ENCODE measurements around the gene LRRC49.

LRRC49 gene

DNA sequence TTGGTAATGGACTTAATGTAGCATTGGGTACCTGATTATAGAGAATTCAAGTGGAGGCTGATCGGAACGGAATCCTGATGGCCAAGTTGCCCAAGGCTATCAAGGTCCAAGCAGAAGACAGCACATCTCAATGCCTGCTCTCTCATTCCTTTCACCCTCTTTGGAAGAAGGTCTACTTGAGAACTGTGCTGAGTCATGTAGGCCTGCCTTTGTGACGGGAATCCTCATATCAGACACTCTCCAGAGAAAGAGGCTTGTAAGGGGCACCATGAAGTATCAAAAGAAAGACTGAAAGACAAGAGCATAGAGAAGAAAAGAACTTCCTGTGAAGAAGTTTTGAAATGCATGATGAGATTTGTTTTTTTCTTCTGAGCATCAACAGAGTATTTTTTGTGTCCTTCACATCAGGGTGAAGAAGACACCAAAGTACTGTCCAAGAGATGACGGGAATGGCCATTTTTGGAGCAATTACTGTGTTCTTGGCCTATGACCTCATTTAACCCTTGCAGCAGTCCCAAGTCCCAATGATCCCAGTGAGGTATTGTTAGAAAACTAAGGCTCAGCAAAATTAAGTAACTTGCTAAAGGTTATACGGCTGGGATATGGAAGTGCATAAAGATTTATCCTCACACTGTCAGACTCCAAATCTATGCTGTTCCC is 25.5 kb upstream of the LRRC49 start:
- Histone ChIP-seq H3K27ac (ENCODE audit: low read depth, low read length) (no peak overlapping the region), H3K79me2 (ENCODE audit: control insufficient read depth, low read length) (no peaks in the 10 kb centered on the region), H3F3A (ENCODE audit: control insufficient read depth, insufficient read depth) (no peaks in the 10 kb centered on the region), H4K20me1 (ENCODE audit: control insufficient read depth, insufficient read depth, low read depth, low read length) (no peaks in the 10 kb centered on the region), H3K9me2 (replicated peaks; ENCODE audit: control insufficient read depth, low read length) (no peaks in the 10 kb centered on the region), H3K4me1 (ENCODE audit: control insufficient read depth, low read length) (no peaks in the 10 kb centered on the region), H3K4me3 (ENCODE audit: low read length) (no peak overlapping the region), H3K4me2 (ENCODE audit: low read length) (no peak overlapping the region), H3K36me3 (ENCODE audit: control insufficient read depth, low read length) (no peaks in the 10 kb centered on the region), H3K9me3 (ENCODE audit: control insufficient read depth, insufficient read depth, low read length) (no peaks in the 10 kb centered on the region), H3K27me3 (ENCODE audit: control insufficient read depth, low read length) (no peaks in the 10 kb centered on the region)
- TF ChIP-seq, protein P1, sequence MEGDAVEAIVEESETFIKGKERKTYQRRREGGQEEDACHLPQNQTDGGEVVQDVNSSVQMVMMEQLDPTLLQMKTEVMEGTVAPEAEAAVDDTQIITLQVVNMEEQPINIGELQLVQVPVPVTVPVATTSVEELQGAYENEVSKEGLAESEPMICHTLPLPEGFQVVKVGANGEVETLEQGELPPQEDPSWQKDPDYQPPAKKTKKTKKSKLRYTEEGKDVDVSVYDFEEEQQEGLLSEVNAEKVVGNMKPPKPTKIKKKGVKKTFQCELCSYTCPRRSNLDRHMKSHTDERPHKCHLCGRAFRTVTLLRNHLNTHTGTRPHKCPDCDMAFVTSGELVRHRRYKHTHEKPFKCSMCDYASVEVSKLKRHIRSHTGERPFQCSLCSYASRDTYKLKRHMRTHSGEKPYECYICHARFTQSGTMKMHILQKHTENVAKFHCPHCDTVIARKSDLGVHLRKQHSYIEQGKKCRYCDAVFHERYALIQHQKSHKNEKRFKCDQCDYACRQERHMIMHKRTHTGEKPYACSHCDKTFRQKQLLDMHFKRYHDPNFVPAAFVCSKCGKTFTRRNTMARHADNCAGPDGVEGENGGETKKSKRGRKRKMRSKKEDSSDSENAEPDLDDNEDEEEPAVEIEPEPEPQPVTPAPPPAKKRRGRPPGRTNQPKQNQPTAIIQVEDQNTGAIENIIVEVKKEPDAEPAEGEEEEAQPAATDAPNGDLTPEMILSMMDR (IDR thresholded peaks at IDR 0.05; ENCODE audit: low read depth, low read length, poor library complexity, severe bottlenecking), result no peak
- no peak for TF ChIP-seq EZH2phosphoT487 (IDR thresholded peaks at IDR 0.05; ENCODE audit: borderline replicate concordance, low read length)

GRCh38 chr15:70867911-70868467 is 24.6 kb upstream of the LRRC49 start:
- Histone ChIP-seq H3K79me2 (ENCODE audit: control insufficient read depth, low read length) (no peaks in the 10 kb centered on the region), H3K9me2 (replicated peaks; ENCODE audit: control insufficient read depth, low read length) (no peaks in the 10 kb centered on the region), H3F3A (ENCODE audit: control insufficient read depth, insufficient read depth) (no peaks in the 10 kb centered on the region), H3K4me3 (ENCODE audit: low read length) (no peak overlapping the region), H3K9me3 (ENCODE audit: control insufficient read depth, insufficient read depth, low read length) (no peaks in the 10 kb centered on the region), H4K20me1 (ENCODE audit: control insufficient read depth, insufficient read depth, low read depth, low read length) (no peaks in the 10 kb centered on the region), H3K4me2 (ENCODE audit: low read length) (no peak overlapping the region), H3K4me1 (ENCODE audit: control insufficient read depth, low read length) (no peaks in the 10 kb centered on the region), H3K36me3 (ENCODE audit: control insufficient read depth, low read length) (no peaks in the 10 kb centered on the region), H3K27ac (ENCODE audit: low read depth, low read length) (no peak overlapping the region), H3K27me3 (ENCODE audit: control insufficient read depth, low read length) (no peaks in the 10 kb centered on the region)
- no peak for TF ChIP-seq EZH2phosphoT487 (IDR thresholded peaks at IDR 0.05; ENCODE audit: borderline replicate concordance, low read length)
- TF ChIP-seq, protein P1 (IDR thresholded peaks at IDR 0.05; ENCODE audit: low read depth, low read length, poor library complexity, severe bottlenecking), result no peak

GRCh38 chr15:70869346-70869745 is 23.3 kb upstream of the LRRC49 start:
- H3K9me2 ChIP-seq (replicated peaks; ENCODE audit: control insufficient read depth, low read length), result no peaks in the 10 kb centered on the region
- H3K9me3 ChIP-seq (ENCODE audit: control insufficient read depth, insufficient read depth, low read length), result no peaks in the 10 kb centered on the region; the same call in 1 of the 2 replicates
- H3F3A ChIP-seq (ENCODE audit: control insufficient read depth, insufficient read depth), result no peaks in the 10 kb centered on the region
- no peaks in the 10 kb centered on the region for H3K79me2 ChIP-seq (ENCODE audit: control insufficient read depth, low read length)
- no peaks in the 10 kb centered on the region for H3K27me3 ChIP-seq (ENCODE audit: control insufficient read depth, low read length)
- H3K4me3 ChIP-seq (ENCODE audit: low read length), result no peak overlapping the region
- TF ChIP-seq, protein P1 (IDR thresholded peaks at IDR 0.05; ENCODE audit: low read depth, low read length, poor library complexity, severe bottlenecking), result no peak
- no peak for TF ChIP-seq EZH2phosphoT487 (IDR thresholded peaks at IDR 0.05; ENCODE audit: borderline replicate concordance, low read length)
- no peaks in the 10 kb centered on the region for H3K4me1 ChIP-seq (ENCODE audit: control insufficient read depth, low read length)
- no peak overlapping the region for H3K4me2 ChIP-seq (ENCODE audit: low read length)
- no peaks in the 10 kb centered on the region for H4K20me1 ChIP-seq (ENCODE audit: control insufficient read depth, insufficient read depth, low read depth, low read length)
- no peaks in the 10 kb centered on the region for H3K36me3 ChIP-seq (ENCODE audit: control insufficient read depth, low read length)
- H3K27ac ChIP-seq (ENCODE audit: low read depth, low read length), result no peak overlapping the region
